Omental fat pad (tissue), 4 donors: ENCODE results near the gene TIMD4. TPM values are rescaled to one million over a fixed set of nuclear protein-coding genes. Genes with fewer than 3 reads are reported as not detected.

Experiments
- total RNA-seq, 4 donors: library from RNA; depleted of rRNA; stranded (reverse); fragments of >200 nt; gene quantifications; one replicate each; pipeline ENCODE4 v1.1.0, GENCODE V29; 2016

The TIMD4 gene
- total RNA-seq, 4 donors from 2014 or later: 0.96 to 6.0 (median 1.2) TPM

Other genes with a start within 250 kb of the TIMD4 start
- not detected for gene PPP1R2B, start 112.9 kb downstream of the TIMD4 start, total RNA-seq
- 1 to 10 TPM in 2 of 4 donors, under 1 TPM in 1, not detected in 1; 0.19 to 2.2 (median 1.1) TPM for gene HAVCR1, start 95.9 kb upstream of the TIMD4 start, total RNA-seq
- gene HAVCR2, start 145.8 kb upstream of the TIMD4 start, total RNA-seq: 10 to 100 TPM; 11.7 to 84.9 (median 17.1) TPM
- 10 to 100 TPM in 1 of 4 donors, 1 to 10 TPM in 3; 7.1 to 14.5 (median 8.6) TPM for gene MED7, start 179.6 kb upstream of the TIMD4 start, total RNA-seq
- gene GARIN3, start 203.0 kb upstream of the TIMD4 start, total RNA-seq: not detected
- 10 to 100 TPM in 1 of 4 donors, 1 to 10 TPM in 3; 2.0 to 17.2 (median 5.3) TPM for gene ITK, start 217.6 kb upstream of the TIMD4 start, total RNA-seq